Dedifferentiated amniotic fluid mesenchymal stem cell (primary cell): ENCODE measurements around the gene UFM1.
"Not testable (repeated sequence)": the region's sequence is repeated elsewhere in the genome, so short reads cannot be mapped to it uniquely, and the experiment has no call there.

Experiments
- DNase-seq: peaks from one replicate; pipeline ENCODE4 v3.0.0-alpha.2; 2016; ENCODE audit errors: extremely low spot score

UFM1 gene

GRCh38 chr13:38349390-38350113 is at the start of gene UFM1:
Gene UFM1 (plus strand): TSS chr13:38349851. CDS start chr13:38349920, 69 bp downstream.
- peak; percentile 92 for DNase-seq

GRCh38 chr13:38301236-38301635 is 48.4 kb upstream of the UFM1 start:
- no peak for DNase-seq

- no peak for DNase-seq
Measured at GRCh38 chr13:38303816-38304320, 45.8 kb upstream of the UFM1 start.

GRCh38 chr13:38308736-38309135 is 40.9 kb upstream of the UFM1 start:
- DNase-seq, result peak; percentile 44

GRCh38 chr13:38309397-38309796 is 40.3 kb upstream of the UFM1 start:
- DNase-seq, result no peak

- not testable (repeated sequence) for DNase-seq
Measured at GRCh38 chr13:38311175-38311574, 38.5 kb upstream of the UFM1 start.

GRCh38 chr13:38316129-38316528 is 33.5 kb upstream of the UFM1 start:
- no peak for DNase-seq

GRCh38 chr13:38321654-38322053 is 28.0 kb upstream of the UFM1 start:
- no peak for DNase-seq

- DNase-seq, result no peak
Measured at GRCh38 chr13:38325426-38325825, 24.2 kb upstream of the UFM1 start.

GRCh38 chr13:38328699-38329098 is 21.0 kb upstream of the UFM1 start:
- DNase-seq, result no peak

- no peak for DNase-seq
Measured at GRCh38 chr13:38334845-38335244, 14.8 kb upstream of the UFM1 start.

GRCh38 chr13:38338089-38338488 is 11.6 kb upstream of the UFM1 start:
- DNase-seq, result no peak

- DNase-seq, result no peak
Measured at GRCh38 chr13:38340624-38341023, 9.0 kb upstream of the UFM1 start.

GRCh38 chr13:38341149-38341692 is 8.4 kb upstream of the UFM1 start:
- DNase-seq, result no peak

- DNase-seq, result no peak
Measured at GRCh38 chr13:38346764-38347163, 2.9 kb upstream of the UFM1 start.

- peak; percentile 43 for DNase-seq
Measured at GRCh38 chr13:38348861-38349389, 726 bp upstream of the UFM1 start.

GRCh38 chr13:38350114-38350617 is 515 bp downstream of the UFM1 start:
- DNase-seq, result peak; percentile 39

GRCh38 chr13:38355595-38356119 is 6.0 kb downstream of the UFM1 start:
- no peak for DNase-seq

GRCh38 chr13:38358684-38359083 is 9.0 kb downstream of the UFM1 start:
- no peak for DNase-seq

- DNase-seq, result no peak
Measured at GRCh38 chr13:38361542-38362262, 12.1 kb downstream of the UFM1 start.

- no peak for DNase-seq
Measured at GRCh38 chr13:38363219-38363618, 13.6 kb downstream of the UFM1 start.

- not testable (repeated sequence) for DNase-seq
Measured at GRCh38 chr13:38363746-38364145, 14.1 kb downstream of the UFM1 start.
